Measurements from ENCODE around the gene IL21R.

DNA sequence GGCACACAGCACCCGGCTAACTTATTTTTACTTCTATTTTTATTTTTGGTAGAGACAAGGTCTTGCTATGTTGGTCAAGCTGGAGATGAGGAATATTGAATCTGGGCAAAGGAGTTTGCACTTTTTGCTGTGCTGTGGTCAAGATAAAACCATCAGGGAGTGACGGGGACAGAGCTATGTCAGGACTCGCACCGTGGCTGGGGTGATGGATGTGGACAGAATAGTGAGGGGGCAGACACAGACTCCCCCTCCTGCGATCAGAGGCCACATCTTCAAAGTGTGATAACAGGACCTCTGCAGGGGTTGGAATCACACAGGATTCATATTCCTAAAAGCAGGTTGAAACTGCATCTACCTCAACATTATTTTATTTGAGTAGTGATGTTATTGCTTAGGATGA lies 25.6 kb downstream of the IL21R start:
- TF ChIP-seq, protein P1, sequence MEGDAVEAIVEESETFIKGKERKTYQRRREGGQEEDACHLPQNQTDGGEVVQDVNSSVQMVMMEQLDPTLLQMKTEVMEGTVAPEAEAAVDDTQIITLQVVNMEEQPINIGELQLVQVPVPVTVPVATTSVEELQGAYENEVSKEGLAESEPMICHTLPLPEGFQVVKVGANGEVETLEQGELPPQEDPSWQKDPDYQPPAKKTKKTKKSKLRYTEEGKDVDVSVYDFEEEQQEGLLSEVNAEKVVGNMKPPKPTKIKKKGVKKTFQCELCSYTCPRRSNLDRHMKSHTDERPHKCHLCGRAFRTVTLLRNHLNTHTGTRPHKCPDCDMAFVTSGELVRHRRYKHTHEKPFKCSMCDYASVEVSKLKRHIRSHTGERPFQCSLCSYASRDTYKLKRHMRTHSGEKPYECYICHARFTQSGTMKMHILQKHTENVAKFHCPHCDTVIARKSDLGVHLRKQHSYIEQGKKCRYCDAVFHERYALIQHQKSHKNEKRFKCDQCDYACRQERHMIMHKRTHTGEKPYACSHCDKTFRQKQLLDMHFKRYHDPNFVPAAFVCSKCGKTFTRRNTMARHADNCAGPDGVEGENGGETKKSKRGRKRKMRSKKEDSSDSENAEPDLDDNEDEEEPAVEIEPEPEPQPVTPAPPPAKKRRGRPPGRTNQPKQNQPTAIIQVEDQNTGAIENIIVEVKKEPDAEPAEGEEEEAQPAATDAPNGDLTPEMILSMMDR (IDR thresholded peaks at IDR 0.05), result no peak
- TF ChIP-seq POLR2AphosphoS5 (IDR thresholded peaks at IDR 0.05) (no peak), POLR2A (IDR thresholded peaks at IDR 0.05) (no peak)
